HepG2 (cell line): ENCODE data around the gene FITM1. TPM values are rescaled to one million over a fixed set of nuclear protein-coding genes. Genes with fewer than 3 reads are reported as not detected.

Experiments used
- AGO2 ChIP-seq: fragments of 200-400 bp; formaldehyde crosslinking; optimal IDR thresholded peaks from 2 replicates; pipeline ENCODE3; 2017; ENCODE audit warnings: mild to moderate bottlenecking, low read depth, low read length, moderate library complexity
- ARNT2 ChIP-seq: sonication (generic); formaldehyde crosslinking; IDR thresholded peaks from 2 replicates; pipeline ENCODE4 v1.8.0; 2022; ENCODE audit warnings: mild to moderate bottlenecking, low read depth, missing genetic modification reagents, moderate library complexity
- HMG20A ChIP-seq: IDR thresholded peaks from 2 replicates; pipeline ENCODE4 v1.6.1; 2016; ENCODE audit warnings: borderline replicate concordance
- MAFG ChIP-seq: sonication (generic); formaldehyde crosslinking; IDR thresholded peaks from 2 replicates; pipeline ENCODE4 v1.5.1; 2020; ENCODE audit warnings: mild to moderate bottlenecking, missing genetic modification reagents
- MIER3 ChIP-seq: IDR thresholded peaks from 2 replicates; pipeline ENCODE4 v1.6.1; 2016; ENCODE audit warnings: missing compliant biosample characterization, borderline replicate concordance
- NFKB2 ChIP-seq: sonication (generic); formaldehyde crosslinking; IDR thresholded peaks from 2 replicates; pipeline ENCODE4 v1.4.0; 2020; ENCODE audit warnings: missing genetic modification reagents, borderline replicate concordance
- RARA ChIP-seq: IDR thresholded peaks from 2 replicates; pipeline ENCODE4 v1.6.1; 2016; ENCODE audit warnings: missing genetic modification reagents, missing compliant biosample characterization
- REXO4 ChIP-seq: sonication (generic); formaldehyde crosslinking; IDR thresholded peaks from 2 replicates; pipeline ENCODE4 v1.8.0; 2022; ENCODE audit warnings: missing genetic modification reagents, mild to moderate bottlenecking, borderline replicate concordance
- SAP130 ChIP-seq: IDR thresholded peaks from 2 replicates; pipeline ENCODE4 v1.6.1; 2016; ENCODE audit warnings: low read depth
- SIX1 ChIP-seq: sonication (generic); formaldehyde crosslinking; IDR thresholded peaks from 2 replicates; pipeline ENCODE4 v1.4.0; 2020; ENCODE audit warnings: missing genetic modification reagents, borderline replicate concordance
- SMARCE1 ChIP-seq: fragments of 450-650 bp; IDR thresholded peaks from 2 replicates; pipeline ENCODE4 v1.6.1; 2017; ENCODE audit warnings: borderline replicate concordance
- SP5 ChIP-seq: IDR thresholded peaks from 2 replicates; pipeline ENCODE4 v1.6.1; 2016; ENCODE audit warnings: low read depth, borderline replicate concordance
- TBX3 ChIP-seq: fragments of 450-650 bp; IDR thresholded peaks from 2 replicates; pipeline ENCODE4 v1.6.1; 2017; ENCODE audit warnings: antibody characterized with exemption, mild to moderate bottlenecking, inconsistent platforms, borderline replicate concordance
- TFDP1 ChIP-seq: IDR thresholded peaks from 2 replicates; pipeline ENCODE4 v1.6.1; 2016; ENCODE audit warnings: missing compliant biosample characterization, missing genetic modification reagents, borderline replicate concordance
- ZNF382 ChIP-seq: sonication (generic); formaldehyde crosslinking; IDR thresholded peaks from 2 replicates; pipeline ENCODE4 v1.5.0; 2020; ENCODE audit warnings: missing genetic modification reagents, mild to moderate bottlenecking, borderline replicate concordance
- ZNF619 ChIP-seq: sonication (generic); formaldehyde crosslinking; IDR thresholded peaks from 2 replicates; pipeline ENCODE4 v1.4.0; 2020; ENCODE audit warnings: mild to moderate bottlenecking, missing genetic modification reagents
- ZNF724P ChIP-seq: sonication (generic); formaldehyde crosslinking; IDR thresholded peaks from 2 replicates; pipeline ENCODE4 v1.8.0; 2022; ENCODE audit warnings: missing genetic modification reagents, borderline replicate concordance
- polyA plus RNA-seq, 8 experiments: library from polyadenylated mRNA; depleted of rRNA in 3 of 8; stranded (reverse) in 7 of 8; unstranded in 1 of 8; fragments of >200 nt; fragmentation: Illumina TruSeq in 4 of 8; extraction: Trizol in 4 of 8; gene quantifications; 2 replicates each; pipeline versions ENCODE4 v1.2.1 to v1.2.3, GENCODE V29; 2011 to 2016; ENCODE audit warnings: low read depth in 4 of 8, missing spikeins in 1 of 8, mixed read lengths in 1 of 8; ENCODE audit not compliant: insufficient read depth in 1 of 8
- total RNA-seq, 5 experiments: library from RNA; depleted of rRNA; stranded (reverse); fragments of >200 nt; fragmentation: Illumina TruSeq; extraction: Trizol; gene quantifications; 2 replicates each; pipeline ENCODE4 v1.2.3, GENCODE V29; 2016; ENCODE audit warnings: low read depth in 1 of 5
- TF ChIP-seq, protein P1 (sequence below): sonication (generic); formaldehyde crosslinking; IDR thresholded peaks from 2 replicates; pipeline ENCODE4 v1.8.0; 2023; ENCODE audit warnings: mild to moderate bottlenecking, missing genetic modification reagents
- TF ChIP-seq, protein P2 (sequence below): sonication (generic); formaldehyde crosslinking; IDR thresholded peaks from 2 replicates; pipeline ENCODE4 v1.8.1; 2023; ENCODE audit warnings: mild to moderate bottlenecking, inconsistent platforms, moderate library complexity, missing genetic modification reagents, borderline replicate concordance
- TF ChIP-seq, protein P3 (sequence below): sonication (generic); formaldehyde crosslinking; IDR thresholded peaks from 2 replicates; pipeline ENCODE4 v1.5.1; 2020; ENCODE audit warnings: missing genetic modification reagents, mild to moderate bottlenecking, borderline replicate concordance
- TF ChIP-seq, protein P4 (sequence below): sonication (generic); formaldehyde crosslinking; IDR thresholded peaks from 2 replicates; pipeline ENCODE4 v1.5.1; 2020; ENCODE audit warnings: missing genetic modification reagents, mild to moderate bottlenecking, borderline replicate concordance

The FITM1 gene
- total and polyA plus RNA-seq, 2 of the 13 experiments (the other 11 are each of a cell fraction or from before 2014, with no cell fraction given) = 2.7 to 5.8 TPM

DNA sequence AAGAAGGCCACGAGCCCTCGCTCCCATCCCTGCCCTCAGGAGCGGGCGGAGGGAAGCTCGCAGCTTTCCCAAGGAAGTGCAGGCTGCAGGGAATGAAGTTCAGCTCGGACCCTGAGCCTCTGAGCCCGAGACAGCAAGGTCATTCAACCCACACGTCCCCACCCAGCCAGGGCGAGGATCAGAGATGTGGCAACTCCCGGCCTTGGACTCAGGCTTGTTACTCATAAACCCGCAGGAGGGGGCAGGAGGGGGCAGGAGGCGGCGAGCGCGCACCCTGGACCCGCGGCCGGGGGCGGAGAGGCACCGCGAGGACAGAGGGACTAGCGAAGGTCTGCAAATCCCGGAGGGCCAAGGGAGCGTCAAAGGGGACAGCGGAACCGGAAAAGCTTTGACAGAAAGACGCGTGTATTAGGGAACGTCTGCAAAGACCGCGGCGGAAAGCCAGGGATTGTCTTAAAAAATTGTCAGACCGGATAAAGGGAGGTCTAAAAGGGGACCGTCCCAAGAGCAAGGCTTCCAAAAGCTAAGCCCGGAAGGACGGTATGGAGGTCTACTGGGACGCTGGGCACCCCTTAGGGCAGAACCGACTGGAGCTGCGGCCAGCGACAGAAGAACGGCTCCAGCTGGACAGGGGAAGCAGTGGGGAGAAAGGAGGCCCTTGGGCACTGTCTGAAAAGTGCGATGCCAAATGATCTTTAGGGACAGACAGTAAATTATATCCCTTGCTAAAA is 16.5 kb upstream of the FITM1 start (continued):
- TF ChIP-seq, protein P1, sequence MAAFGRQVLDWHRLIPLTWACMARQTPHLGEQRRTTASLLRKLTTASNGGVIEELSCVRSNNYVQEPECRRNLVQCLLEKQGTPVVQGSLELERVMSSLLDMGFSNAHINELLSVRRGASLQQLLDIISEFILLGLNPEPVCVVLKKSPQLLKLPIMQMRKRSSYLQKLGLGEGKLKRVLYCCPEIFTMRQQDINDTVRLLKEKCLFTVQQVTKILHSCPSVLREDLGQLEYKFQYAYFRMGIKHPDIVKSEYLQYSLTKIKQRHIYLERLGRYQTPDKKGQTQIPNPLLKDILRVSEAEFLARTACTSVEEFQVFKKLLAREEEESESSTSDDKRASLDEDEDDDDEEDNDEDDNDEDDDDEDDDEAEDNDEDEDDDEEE = peak; percentile 97
- TF ChIP-seq ARNT2 (CRISPR knock-in tag) (peak; percentile 97), REXO4 (peak; percentile 31; the same call in 1 of the 2 replicates), SP5 (CRISPR knock-in tag) (peak; percentile 99), TFDP1 (peak; percentile 95; the same call in 1 of the 2 replicates), RARA (peak; percentile 99), SIX1 (CRISPR knock-in tag) (peak; percentile 87), MIER3 (CRISPR knock-in tag) (peak; percentile 99), SMARCE1 (no peak), HMG20A (CRISPR knock-in tag) (peak; percentile 83), AGO2 (peak; percentile 91), SAP130 (CRISPR knock-in tag) (peak; percentile 99), ZNF382 (CRISPR knock-in tag) (no peak), MAFG (CRISPR knock-in tag) (no peak), ZNF619 (CRISPR knock-in tag) (peak; percentile 100), TBX3 (peak; percentile 88; the same call in 1 of the 2 replicates), ZNF724P (CRISPR knock-in tag) (peak; percentile 94; the same call in 1 of the 2 replicates), NFKB2 (peak; percentile 97)
- TF ChIP-seq, protein P2, sequence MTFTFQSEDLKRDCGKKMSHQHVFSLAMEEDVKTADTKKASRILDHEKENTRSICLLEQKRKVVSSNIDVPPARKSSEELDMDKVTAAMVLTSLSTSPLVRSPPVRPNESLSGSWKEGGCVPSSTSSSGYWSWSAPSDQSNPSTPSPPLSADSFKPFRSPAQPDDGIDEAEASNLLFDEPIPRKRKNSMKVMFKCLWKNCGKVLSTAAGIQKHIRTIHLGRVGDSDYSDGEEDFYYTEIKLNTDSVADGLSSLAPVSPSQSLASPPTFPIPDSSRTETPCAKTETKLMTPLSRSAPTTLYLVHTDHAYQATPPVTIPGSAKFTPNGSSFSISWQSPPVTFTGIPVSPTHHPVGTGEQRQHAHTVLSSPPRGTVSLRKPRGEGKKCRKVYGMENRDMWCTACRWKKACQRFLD (CRISPR knock-in tag) = peak; percentile 95
- TF ChIP-seq, protein P3, sequence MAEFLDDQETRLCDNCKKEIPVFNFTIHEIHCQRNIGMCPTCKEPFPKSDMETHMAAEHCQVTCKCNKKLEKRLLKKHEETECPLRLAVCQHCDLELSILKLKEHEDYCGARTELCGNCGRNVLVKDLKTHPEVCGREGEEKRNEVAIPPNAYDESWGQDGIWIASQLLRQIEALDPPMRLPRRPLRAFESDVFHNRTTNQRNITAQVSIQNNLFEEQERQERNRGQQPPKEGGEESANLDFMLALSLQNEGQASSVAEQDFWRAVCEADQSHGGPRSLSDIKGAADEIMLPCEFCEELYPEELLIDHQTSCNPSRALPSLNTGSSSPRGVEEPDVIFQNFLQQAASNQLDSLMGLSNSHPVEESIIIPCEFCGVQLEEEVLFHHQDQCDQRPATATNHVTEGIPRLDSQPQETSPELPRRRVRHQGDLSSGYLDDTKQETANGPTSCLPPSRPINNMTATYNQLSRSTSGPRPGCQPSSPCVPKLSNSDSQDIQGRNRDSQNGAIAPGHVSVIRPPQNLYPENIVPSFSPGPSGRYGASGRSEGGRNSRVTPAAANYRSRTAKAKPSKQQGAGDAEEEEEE (CRISPR knock-in tag) = peak; percentile 55
- TF ChIP-seq, protein P4, sequence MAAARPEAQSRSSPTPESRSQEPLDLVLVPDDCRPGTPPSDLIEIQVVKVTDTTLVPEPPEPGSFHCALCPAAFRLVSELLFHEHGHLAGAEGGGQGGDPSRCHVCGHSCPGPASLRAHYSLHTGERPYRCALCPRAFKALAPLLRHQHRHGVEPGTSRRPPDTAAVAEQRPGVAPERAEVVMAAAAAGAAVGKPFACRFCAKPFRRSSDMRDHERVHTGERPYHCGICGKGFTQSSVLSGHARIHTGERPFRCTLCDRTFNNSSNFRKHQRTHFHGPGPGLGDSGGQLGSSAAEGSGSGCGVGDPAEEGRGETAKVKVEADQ (CRISPR knock-in tag) = peak; percentile 97
